Measurements from ENCODE around the gene ERC2.

GRCh38 chr3:56282341-56282740, 185.9 kb downstream of the ERC2 start:
- TF ChIP-seq CTCF (IDR thresholded peaks at IDR 0.05), result no peak
- no peak for TF ChIP-seq POLR2A (IDR thresholded peaks at IDR 0.05)
- no peak for TF ChIP-seq POLR2AphosphoS5 (IDR thresholded peaks at IDR 0.05)
- TF ChIP-seq EP300 (IDR thresholded peaks at IDR 0.05), result no peak
